ENCODE data around the gene VHLL. TPM values are rescaled to one million over a fixed set of nuclear protein-coding genes. Genes with fewer than 3 reads are reported as not detected.

VHLL gene
- total RNA-seq, 2 experiments from 2014 or later: not detected

Other genes with a start within 250 kb of the VHLL start
- gene UBQLN4, start 245.5 kb downstream of the VHLL start, total RNA-seq: 10 to 100 TPM; 27.1 to 27.4 TPM
- 10 to 100 TPM; 54.9 to 55.9 TPM for gene LAMTOR2, start 244.5 kb downstream of the VHLL start, total RNA-seq
- gene RAB25, start 238.1 kb downstream of the VHLL start, total RNA-seq: 1 to 10 TPM; 1.3 TPM
- under 1 TPM; 0.22 to 0.36 TPM for gene MEX3A, start 216.8 kb downstream of the VHLL start, total RNA-seq
- 10 to 100 TPM; 62.1 to 62.6 TPM for gene LMNA, start 184.6 kb downstream of the VHLL start, total RNA-seq
- gene SEMA4A, start 145.7 kb downstream of the VHLL start, total RNA-seq: 10 to 100 TPM; 17.4 to 17.5 TPM
- 10 to 100 TPM; 69.1 to 73.5 TPM for gene SLC25A44, start 105.2 kb downstream of the VHLL start, total RNA-seq
- 100 to 1,000 TPM; 135 TPM for gene PMF1, start 86.3 kb downstream of the VHLL start, total RNA-seq
- 1 to 10 TPM; 3.4 to 4.0 TPM for gene BGLAP, start 57.1 kb downstream of the VHLL start, total RNA-seq
- 1 to 10 TPM; 3.7 to 4.2 TPM for gene PAQR6, start 51.3 kb downstream of the VHLL start, total RNA-seq
- gene SMG5, start 16.5 kb downstream of the VHLL start, total RNA-seq: 10 to 100 TPM; 77.1 to 83.4 TPM
- gene TMEM79, start 15.0 kb downstream of the VHLL start, total RNA-seq: 1 to 10 TPM; 9.1 to 9.5 TPM
- 10 to 100 TPM in 1 of 2 experiments, 1 to 10 TPM in 1; 10.0 to 10.1 TPM for gene GLMP, start 3.6 kb downstream of the VHLL start, total RNA-seq
- gene CCT3, start 39.0 kb upstream of the VHLL start, total RNA-seq: 100 to 1,000 TPM; 332 to 349 TPM
- gene TSACC, start 39.2 kb upstream of the VHLL start, total RNA-seq: under 1 TPM in 1 of 2 experiments, not detected in 1; 0.57 TPM
- gene RHBG, start 69.9 kb upstream of the VHLL start, total RNA-seq: not detected
- 10 to 100 TPM; 28.8 to 32.8 TPM for gene MEF2D, start 201.5 kb upstream of the VHLL start, total RNA-seq